AG08396 (cell line): ENCODE data around the gene CPXM1.
"Not testable (repeated sequence)": the region's sequence is repeated elsewhere in the genome, so short reads cannot be mapped to it uniquely, and the experiment has no call there.

Experiments
- DNase-seq: peaks from one replicate; pipeline ENCODE4 v3.0.0; 2012; ENCODE audit warnings: low spot score, mixed read lengths

The CPXM1 gene

DNA sequence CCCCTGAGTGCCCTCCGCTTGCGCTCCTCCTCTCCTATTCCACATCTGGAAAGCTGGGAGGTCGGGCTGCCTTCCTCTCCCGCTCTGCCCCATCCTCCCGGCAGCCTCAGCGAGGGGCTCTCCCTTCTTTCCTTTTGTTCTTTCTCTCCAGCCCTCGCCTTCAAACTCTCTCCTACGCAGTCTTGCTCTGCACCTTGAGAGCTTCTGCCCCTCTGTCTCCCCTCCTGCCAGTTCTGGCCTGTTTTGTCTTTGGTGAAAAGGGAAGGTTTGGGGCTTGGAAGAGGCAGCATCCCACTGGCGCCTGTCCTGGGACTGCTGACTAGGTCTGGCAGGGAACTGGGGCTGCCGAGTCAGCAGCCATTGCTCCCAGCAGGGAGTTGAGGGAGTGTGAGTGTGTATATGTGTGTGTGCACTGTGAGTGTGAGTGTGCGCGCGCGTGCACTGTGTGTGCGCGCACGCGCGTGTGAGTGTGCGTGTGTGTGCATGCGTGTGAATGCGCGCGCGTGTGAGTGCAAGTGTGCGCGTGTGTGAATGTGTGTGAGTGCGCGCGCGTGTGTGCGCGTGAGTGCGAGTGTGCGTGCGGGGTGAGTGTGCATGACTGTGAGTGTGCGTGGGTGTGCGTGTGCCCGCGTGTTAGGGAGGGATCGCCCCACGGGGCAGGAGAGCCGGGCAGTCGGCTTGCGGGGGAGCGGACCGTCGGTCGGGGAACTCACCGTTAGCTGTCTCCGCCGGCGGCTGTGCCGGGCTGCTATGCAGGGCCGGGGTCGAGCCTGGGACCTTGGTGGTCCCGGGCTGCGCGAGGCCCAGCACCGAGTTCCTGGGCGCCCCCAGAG is 523 bp downstream of the CPXM1 start:
- peak; percentile 56 for DNase-seq

DNA sequence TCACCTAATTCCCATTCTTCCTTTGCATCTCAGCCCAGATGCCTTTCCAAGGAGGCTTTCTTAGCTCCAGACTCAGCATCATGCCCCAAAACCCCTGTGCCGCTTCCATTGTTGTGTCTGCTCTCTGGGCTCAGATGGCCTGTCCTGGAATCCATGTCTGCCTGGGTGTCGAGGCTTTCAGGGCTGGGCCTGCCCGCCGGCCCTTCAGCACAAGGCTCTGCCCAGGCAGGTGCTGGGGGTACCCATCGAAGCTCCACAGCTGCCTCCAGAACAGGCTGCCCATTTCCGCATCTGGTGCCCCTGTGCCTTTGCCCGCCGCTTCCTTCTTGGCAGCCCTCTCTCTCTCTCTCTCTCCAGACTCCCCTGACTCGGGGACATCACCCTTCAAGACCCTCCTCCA is 1.2 kb downstream of the CPXM1 start:
- DNase-seq: no peak

DNA sequence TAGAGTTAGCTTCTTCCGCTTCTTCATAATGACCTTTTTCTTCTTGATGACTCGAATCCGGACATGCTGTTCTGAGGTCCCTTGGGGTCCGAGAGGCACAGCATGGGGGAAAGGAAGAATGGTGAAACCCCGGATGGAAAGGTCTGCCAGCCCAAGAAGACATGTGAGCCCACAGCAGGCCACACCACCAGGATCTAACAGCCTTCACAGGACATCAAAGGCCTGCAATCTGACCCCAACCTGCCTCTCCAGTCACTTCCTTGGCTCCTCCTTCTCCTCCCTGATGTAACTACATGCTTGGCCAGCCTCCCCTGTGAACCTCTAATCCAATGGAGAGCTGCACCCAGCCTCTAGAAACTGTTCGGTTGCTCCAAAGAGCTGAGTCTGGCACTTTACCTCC is 1.6 kb downstream of the CPXM1 start:
- DNase-seq: peak; percentile 34

DNA sequence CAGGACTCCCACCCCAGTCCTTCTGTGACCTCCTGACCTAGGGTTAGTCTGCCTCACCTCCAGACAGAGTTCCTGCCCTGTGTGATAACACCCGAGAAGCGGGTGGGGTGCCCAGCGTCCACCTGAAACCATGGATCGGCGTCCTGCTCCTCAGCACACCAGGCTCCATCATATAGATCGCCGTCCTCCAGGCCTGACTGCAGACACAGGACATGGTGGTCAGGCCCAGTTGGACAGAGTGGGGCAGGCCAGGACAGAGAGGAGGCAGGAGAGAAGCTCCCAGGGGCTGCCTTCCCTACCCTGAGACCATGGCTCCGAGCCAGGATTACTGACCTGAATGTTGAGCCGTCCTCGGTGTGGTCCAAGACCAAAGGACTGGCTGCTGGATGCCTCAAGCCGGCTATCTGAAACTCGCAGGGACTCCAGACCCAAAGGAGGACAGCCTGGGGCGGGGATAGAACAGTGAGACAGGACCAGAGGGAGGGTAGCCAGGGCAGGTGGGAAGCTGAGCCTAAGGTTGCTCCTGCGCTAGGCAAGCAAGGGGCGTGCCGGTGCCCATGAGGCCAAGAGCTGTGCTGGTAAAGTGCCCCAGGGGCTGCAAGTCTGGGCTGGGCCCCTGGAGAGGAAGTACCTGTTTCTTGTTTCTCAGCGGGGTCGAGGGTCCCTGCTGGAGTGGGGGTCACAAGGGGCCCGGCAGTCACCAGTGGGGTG is 2.2 kb downstream of the CPXM1 start:
- no peak for DNase-seq

DNA sequence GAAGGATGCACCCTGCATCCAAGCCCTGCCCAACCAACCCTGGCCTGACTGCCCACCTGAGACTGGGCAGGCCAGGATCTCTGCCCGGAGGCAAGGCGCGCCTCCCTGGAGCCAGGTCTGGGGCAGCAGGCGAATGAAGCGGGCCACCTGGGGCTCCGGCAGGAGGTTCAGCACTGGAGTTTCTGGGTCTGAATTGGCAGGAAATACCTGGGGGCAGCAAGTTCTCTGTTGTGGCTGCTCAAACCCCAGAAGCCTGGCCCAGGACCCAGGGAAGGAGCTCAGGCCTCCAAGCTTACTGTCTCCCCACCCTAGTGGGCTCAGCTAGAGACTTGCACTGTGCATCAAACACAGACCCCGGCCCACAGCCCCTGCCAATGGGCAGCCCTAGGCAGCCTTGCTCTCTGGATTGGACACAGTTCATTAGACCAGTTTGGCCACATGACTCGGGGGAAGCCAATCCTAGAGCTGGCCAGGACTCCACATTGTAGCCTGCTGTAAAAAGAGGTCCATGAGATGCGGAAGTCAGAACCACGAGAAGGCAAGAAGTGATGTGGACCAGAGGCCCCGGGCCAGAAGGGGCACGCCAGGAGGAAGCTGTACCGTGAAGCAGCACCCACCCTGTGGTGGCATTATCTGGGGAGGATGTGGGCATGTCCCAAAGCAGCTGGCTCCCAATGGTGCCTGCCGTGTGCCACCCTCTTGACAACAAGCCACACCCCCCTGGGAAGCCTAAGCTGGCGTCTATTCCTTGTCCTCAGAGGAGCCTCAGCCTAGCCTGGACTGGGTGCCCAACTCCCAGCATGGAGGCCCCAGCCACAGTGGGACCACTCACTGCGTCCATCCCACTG is 3.1 kb downstream of the CPXM1 start:
- peak; percentile 12 for DNase-seq

DNA sequence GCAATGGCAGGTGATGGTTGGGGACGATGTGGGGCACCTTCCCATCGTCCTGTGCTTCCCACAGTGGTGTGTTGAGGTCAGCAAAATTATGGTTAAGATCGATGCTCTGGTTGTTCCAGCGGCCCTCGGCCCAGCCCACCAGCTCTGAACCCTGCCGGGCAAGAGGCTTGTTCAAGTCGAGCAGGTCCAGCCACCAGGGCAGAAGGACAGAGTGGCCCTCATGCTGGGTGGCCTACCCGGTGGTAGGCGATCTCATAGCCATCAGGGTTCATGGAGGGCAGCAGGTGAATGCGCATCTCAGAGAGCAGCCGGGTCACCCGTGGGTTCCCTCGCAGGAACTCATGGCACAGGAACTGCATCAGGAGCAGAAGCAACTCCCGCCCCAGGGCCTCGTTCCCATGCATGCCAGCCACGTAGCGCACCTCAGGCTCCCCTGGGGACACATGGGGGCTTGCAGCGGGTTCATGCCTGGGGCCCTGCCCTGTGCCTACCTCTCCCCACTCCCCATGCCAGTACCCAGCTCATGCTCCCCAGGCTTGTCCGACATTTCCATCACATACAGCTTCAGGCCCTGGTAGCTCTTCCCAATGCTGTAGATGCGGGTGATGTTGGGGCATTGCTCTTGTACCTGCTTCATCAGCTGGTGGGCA is 4.3 kb downstream of the CPXM1 start:
- DNase-seq: no peak

DNA sequence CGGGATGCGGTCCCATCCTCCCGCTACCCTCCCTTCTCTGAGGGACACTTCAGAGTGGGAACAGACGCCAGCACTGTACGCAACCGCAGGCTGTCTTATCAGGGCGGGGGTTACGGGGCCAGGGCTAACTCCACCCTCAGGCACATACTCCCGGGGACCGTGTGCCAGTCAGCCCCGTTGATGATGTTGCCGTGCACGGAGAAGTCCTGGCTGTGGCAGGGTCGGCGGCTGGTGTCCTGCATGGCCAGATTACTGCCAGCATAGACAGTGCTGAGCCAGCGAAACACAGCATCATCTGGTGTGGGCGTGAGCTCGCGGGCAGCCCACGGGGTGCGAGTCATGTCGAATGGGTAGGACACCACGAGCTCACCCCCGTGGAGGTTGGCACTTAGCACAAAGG is 5.0 kb downstream of the CPXM1 start:
- no peak for DNase-seq

DNA sequence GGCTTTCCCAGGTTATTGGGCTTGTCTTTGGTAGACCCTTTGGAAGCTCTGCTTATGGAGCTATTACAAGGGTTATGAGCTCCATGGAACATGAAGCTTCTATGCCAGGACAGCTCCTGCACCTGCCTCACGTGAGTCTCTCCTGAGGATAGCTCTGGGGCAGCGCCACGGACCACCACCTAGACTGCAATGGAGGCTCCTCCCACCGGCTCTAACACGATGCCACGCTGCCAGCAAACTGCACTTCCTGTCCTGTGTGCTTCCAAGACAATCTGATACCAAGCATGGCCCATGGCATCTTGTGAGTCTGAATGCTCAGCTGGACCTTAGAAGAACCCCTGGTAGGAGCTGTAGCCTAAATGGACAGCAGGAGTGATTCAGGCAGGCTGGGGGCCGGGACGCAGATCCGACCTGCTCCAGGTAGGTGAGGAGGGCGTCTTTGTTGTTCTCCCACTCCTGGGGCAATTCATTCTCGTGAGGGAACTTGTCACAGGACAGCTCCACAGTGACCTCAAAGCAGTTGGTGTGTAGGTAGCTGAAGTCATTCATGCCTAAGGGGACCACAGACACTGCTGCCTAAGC is 5.5 kb downstream of the CPXM1 start:
- DNase-seq: no peak

DNA sequence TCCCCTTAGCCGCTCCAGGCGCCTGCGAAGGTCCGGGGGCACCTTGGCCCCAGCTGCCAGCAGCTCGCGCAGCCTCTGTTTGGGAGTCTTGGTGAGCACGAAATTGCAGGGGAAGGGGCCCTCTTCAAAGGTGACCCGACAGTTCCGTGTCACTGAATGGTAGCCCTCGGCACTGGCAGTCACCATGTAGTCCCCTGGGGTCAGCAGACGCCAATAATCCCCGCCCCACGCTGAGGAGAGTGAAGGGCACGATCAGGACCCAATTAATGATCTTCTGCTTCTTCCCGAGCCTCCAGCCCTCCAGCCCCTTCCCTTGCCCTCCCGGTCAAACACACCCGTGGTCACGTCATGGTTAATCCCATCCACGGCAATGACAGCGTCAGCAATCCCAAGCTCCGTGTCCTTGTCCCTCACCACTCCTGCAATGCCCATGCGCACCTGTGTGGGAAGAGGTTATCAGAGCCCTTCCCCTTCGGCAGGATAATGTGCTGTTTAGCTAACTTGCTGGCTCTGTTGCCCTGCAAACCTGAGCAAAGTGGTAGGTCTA is 6.2 kb downstream of the CPXM1 start:
- no peak for DNase-seq

DNA sequence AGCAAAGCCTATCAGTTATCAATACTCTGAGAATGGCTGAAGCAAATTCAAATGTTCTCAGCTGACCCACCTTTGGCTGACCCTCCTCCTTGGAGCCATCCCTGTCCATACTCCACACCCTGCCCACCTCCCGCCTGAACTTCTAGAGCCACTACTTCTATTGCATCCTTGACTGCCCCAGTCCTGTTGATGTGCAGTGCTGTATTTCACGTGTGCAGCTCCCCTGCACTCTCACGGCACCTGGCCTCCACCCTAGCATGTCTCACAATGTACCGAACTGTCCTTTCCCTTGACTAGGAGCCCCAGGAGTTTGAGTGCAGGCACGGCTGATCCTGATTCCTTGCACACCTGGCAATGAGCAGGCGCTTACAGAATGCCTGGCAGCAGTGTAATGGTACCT is 7.0 kb downstream of the CPXM1 start:
- DNase-seq: no peak

DNA sequence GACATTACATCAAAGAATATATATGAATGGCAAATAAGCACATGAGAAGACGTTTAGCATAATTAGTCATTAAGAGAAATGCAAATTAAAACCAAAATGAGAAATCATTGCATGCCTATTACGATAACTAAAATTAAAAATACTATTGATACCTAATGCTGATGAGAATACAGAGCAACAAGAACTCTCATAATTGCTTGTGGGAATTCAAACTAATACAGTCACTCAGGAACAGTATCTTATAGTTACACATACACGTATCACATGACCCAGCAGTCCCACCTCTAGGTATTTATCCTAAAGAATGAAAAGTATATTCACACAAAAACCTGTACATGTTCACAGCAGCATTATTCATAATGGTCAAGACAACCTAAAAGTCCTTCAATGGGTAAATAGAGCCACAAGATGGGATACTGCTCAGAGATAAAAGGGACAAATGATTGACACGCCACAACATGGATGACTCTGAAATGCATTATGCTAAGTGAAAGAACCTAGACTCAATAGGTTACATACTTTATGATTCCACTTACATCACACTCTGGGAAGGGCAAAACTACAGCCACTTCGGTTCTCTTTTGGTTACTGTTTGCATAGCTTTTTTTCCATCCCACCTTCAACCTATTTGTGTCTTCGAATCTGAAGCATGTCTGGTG is 16.4 kb downstream of the CPXM1 start:
- no peak for DNase-seq

DNA sequence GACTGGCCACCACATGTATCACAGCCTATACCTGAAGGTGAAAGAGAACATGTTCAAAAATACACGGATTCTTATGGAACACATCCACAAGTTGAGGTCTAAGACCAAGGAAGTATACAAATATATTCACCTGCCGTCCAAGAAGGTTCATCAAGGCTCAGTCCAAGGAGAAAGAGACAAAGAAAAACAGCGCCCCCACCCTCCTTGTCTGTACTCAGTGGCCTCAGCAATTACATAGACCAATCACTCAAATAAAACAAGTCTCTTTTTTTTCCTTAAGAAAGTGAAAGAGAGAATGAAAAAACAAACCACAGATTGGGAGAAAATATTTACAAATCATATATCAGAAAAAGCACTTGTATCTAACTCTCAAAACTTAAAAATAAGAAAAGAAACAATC is 19.5 kb downstream of the CPXM1 start:
- DNase-seq: no peak

DNA sequence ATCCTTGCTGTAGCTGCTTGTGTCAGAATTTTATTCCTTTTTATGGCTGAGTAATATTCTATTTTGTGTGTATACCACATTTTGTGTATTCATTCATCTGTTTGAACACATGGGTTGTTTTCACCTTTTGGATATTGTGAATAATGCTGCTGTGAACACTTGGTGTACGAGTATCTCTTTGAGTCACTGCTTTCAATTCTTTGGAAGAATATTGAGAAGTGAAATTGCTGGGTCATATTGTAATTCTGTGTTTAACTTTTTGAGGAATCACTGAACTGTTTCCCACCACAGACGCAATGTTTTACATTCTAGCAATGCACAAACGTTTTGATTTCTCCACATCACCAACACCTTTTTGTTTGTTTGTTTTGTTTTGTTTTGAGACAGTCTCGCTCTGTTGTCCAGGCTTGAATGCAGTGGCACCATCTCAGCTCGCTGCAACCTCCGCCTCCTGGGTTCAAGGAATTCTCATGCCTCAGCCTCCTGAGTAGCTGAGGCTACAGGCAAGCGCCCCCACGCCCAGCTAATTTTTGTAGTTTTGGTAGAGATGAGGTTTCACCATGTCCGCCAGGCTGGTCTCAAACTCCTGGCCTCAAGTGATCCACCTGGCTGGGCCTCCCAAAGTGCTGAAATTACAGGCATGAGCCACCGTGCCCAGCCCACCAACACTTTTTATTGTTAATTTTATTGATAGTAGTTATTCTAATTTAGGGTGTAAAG is 21.7 kb downstream of the CPXM1 start:
- no peak for DNase-seq

DNA sequence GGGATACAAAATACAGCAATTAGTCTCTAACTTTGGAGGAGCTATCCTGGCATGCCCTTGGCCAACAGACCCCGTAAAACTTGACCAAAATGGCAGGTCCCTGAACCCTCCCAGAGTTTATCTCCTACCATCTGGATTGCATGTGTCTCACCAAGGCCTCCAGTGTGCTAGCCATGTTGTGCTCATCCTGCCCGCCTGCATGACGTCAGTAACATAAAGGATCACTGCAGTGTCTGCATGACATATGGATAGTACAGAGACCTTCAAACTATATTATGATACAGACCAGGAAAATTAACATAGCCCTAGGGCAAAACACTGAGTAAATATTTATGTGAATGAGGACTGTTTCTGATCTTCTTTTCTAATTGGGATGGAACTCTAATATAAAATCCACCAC is 25.3 kb downstream of the CPXM1 start:
- DNase-seq: no peak

DNA sequence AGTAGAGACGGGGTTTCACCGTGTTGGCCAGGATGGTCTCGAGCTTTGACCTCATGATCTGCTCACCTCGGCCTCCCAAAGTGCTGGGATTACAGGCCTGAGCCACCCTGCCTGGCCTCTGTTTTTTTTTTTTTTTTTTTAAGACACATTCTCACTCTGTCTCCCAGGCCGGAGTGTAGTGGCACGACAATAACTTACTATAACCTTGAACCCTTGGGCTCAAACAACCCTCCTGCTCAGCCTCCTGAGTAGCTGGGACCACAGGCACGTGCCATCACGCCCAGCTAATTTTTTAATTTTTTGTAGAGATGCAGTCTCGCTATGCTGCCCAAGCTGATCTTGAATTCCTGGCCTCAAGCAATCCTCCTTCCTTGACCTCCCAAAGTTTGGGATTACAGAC is 26.6 kb downstream of the CPXM1 start:
- no peak for DNase-seq

DNA sequence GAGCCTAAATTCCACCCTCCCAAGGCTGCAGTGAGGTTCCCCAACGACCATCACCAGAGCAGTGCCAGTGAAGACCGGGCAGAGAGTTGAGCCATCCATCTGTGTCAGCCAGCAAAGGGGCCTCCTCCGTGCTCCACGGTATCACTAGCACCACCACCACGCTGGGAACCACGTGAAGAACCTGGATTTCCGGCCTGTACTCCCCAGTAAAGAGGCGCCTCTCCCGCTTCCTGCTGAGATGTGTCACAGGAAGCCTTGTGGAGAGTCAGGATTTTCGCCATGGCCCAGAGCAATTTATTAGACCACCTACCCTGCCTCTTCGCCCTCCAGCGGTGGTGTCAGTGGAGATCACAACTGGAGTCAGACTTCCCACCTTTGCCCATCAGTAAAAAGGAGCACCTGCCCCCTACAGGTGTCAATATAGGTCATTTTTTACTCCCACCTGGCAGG is 28.8 kb downstream of the CPXM1 start:
- no peak for DNase-seq

DNA sequence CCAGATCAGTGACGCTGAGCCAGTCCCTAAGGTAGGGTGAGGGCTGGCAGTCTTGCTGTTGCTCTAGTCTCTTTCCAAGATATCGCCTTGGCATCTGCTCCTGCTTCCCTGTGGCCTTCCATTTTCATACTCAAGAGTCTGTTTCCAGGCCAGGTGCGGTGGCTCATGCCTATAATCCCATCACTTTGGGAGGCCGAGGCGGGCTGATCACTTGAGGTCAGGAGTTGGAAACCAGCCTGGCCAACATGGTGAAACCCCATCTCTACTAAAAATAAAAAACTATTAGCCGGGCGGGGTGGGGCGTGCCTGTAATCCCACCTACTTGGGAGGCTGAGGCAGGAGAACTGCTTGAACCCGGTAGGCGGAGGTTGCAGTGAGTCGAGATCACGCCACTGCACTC is 30.3 kb downstream of the CPXM1 start:
- DNase-seq: not testable (repeated sequence)

DNA sequence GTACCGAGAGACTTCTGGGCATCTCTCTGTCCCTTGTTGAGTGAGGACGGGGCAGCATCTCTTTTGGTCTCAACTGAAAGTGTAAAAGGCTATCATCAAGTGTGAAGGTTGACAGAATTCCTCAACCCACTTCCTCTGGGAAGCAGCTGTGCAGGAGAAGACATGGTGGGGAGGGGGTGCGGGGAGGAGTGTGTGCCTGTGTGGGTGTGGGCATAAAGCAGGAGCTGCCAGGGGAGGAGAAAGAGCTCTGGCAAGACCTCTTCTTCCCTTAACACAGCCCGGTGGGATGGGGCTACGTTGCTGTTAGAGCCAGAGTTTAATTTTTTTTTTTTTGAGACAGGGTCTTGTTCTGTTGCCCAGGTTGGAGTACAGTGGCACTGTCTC is 31.8 kb downstream of the CPXM1 start:
- DNase-seq: no peak

DNA sequence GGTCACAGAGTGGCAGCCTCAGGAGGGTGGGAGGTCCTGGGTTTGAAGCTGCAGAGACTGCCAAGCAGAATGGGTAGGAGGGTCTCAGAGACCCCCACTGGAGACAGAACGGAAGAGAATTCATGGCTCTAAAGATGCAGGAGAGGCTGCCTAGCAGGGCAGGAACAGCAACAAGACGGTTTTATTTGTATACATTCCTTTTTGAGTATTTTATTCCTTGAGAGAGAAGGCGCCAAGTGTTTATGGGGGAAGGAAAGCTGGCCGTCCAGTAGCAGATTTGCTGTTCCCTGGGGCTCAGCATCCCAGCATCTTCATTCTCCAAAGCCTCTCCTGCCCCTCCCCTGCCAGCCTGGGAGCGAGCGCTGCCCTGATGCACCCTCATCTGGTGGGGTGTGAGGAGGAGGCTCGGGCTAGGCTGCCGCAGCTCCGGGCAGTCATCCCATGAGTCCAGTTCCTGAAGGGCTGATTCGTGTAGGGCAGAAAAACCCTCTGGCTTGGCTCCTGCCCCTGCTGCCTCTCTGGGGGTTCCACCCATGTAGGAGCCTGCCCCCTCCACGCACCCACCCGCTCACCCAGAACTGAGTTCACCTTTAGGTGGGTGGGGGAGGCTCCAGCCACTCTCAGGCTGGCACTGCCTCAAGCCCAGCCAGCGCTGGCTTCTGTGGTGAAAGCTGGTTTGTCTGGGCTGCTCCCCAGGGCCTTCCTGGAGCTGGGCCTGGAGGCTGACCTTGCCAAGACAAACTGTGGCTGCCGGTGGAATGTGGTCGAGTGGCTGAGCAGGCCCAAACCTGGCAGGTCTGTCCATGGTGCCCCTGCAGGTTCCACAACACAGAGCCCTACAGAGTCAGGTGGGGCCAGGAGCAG is 32.4 kb downstream of the CPXM1 start:
- DNase-seq: peak; percentile 72
